Vagina (tissue), 2 donors: Measurements from ENCODE around the gene TGFB2.

Experiments used
- CTCF ChIP-seq, 3 experiments: fragments of 450-650 bp in 2 of 3; fragments of 200-600 bp in 1 of 3; sonication (generic) in 1 of 3; IDR thresholded peaks; one replicate each; pipeline ENCODE4 v1.5.1; 2017 to 2019; ENCODE audit warnings: antibody characterized with exemption in 3 of 3, mild to moderate bottlenecking in 2 of 3, moderate library complexity in 2 of 3
- POLR2A ChIP-seq, 2 donors: fragments of 450-650 bp; IDR thresholded peaks; one replicate each; pipeline ENCODE4 v1.6.1; 2017; ENCODE audit warnings: antibody characterized with exemption in 2 of 2, mild to moderate bottlenecking in 2 of 2, moderate library complexity in 2 of 2

- TF ChIP-seq CTCF (IDR thresholded peaks at IDR 0.05) = no peak
- no peak for TF ChIP-seq POLR2A (IDR thresholded peaks at IDR 0.05)
Observed at GRCh38 chr1:218297461-218297860, 47.7 kb upstream of the TGFB2 start.
